ENCODE data around the gene SPATA7.

SPATA7 gene

DNA sequence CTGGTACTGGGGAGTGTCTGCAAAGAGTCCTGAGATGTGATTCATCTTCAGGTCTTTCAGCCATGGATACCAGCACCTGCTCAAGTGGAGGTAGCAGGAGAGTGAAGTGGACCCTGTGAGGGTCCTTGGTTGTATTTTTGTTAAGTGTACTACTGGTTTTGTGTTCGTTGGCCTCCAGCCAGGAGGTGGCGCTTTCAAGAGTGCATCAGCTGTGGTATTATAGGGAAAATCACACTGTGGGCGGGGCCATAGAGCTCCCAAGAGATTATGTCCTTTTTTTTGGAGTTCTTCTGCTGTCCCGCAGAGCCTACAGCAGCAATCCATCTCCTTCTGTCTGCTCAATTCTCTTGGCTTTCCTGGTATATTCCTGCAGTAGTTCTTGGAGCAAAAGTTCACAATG is 66.8 kb downstream of the SPATA7 start:
- DNase-seq (ENCODE audit: low spot score), result no peak
- in situ Hi-C loops (cut with MboI; ENCODE audit: low pct_unique_long_range_greater_than_20kb, low sequenced_read_pairs, unreplicated experiment), result no loop called here
- TF ChIP-seq, protein P1, sequence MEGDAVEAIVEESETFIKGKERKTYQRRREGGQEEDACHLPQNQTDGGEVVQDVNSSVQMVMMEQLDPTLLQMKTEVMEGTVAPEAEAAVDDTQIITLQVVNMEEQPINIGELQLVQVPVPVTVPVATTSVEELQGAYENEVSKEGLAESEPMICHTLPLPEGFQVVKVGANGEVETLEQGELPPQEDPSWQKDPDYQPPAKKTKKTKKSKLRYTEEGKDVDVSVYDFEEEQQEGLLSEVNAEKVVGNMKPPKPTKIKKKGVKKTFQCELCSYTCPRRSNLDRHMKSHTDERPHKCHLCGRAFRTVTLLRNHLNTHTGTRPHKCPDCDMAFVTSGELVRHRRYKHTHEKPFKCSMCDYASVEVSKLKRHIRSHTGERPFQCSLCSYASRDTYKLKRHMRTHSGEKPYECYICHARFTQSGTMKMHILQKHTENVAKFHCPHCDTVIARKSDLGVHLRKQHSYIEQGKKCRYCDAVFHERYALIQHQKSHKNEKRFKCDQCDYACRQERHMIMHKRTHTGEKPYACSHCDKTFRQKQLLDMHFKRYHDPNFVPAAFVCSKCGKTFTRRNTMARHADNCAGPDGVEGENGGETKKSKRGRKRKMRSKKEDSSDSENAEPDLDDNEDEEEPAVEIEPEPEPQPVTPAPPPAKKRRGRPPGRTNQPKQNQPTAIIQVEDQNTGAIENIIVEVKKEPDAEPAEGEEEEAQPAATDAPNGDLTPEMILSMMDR (IDR thresholded peaks at IDR 0.05; ENCODE audit: extremely low read depth, insufficient read depth, missing control alignments), result no peak

DNA sequence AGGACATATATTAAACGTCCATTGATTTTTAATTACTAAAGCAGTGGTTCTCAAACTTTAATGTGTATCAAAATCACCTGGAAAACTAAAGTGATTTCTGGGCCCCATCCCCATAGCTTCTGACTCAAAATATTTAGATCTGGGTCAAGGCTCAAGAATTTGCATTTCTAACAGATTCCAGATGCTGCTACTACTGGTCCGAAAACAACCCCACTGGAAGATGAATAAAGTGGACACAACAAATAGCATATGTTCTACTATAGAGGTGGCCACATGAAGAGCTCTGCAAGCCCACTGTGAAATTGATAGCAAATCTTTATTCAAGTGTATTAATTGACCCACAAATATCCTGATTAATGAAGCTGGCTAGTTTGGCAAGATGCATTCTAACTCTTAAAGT is 69.4 kb downstream of the SPATA7 start:
- in situ Hi-C loops (cut with MboI; ENCODE audit: low pct_unique_long_range_greater_than_20kb, low sequenced_read_pairs, unreplicated experiment), result no loop called here
- TF ChIP-seq, protein P1 (IDR thresholded peaks at IDR 0.05; ENCODE audit: extremely low read depth, insufficient read depth, missing control alignments), result no peak
- DNase-seq (ENCODE audit: low spot score), result no peak

DNA sequence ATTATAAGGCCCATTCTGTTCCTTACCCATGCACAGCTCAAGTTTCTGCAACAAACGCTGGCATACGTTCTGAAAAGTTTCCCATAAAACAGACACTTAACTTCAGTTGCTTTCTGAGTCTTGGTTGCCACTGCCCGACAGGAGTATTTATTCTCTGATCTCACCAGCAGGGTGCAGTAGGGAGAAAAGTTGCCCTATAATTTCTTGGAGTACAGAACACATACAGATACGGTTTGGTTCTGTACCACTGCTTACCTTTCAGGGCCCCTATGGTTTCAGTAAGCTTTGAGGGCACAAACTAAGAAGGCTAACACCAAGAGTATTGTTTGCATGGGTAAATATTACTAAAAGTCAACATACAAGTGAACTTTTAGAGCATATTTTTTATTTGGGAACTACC is 77.9 kb downstream of the SPATA7 start:
- DNase-seq (ENCODE audit: low spot score), result peak; percentile 54
- in situ Hi-C loops (cut with MboI; ENCODE audit: low pct_unique_long_range_greater_than_20kb, low sequenced_read_pairs, unreplicated experiment), result no loop called here
- TF ChIP-seq, protein P1 (IDR thresholded peaks at IDR 0.05; ENCODE audit: extremely low read depth, insufficient read depth, missing control alignments), result peak; percentile 54

DNA sequence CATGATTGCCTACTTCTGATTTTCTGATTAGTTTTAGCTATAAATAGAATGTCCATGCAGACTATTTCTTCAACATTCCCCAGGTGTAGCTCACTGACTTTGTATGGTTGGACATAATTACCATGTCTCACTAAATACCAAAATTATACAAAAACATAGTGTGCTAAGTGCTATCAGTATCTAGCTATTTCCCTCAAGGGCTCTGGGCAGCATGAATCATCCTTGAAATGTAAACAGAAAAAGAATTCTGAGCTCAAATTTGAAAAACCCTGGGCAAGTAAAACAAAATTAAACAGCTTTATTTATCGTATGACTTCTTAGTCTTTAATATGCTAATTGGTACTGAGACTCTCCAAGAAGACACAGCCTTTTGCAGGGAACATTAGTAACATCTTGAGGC is 82.9 kb downstream of the SPATA7 start:
- DNase-seq (ENCODE audit: low spot score), result no peak
- TF ChIP-seq, protein P1 (IDR thresholded peaks at IDR 0.05; ENCODE audit: extremely low read depth, insufficient read depth, missing control alignments), result no peak
- in situ Hi-C loops (cut with MboI; ENCODE audit: low pct_unique_long_range_greater_than_20kb, low sequenced_read_pairs, unreplicated experiment), result no loop called here

DNA sequence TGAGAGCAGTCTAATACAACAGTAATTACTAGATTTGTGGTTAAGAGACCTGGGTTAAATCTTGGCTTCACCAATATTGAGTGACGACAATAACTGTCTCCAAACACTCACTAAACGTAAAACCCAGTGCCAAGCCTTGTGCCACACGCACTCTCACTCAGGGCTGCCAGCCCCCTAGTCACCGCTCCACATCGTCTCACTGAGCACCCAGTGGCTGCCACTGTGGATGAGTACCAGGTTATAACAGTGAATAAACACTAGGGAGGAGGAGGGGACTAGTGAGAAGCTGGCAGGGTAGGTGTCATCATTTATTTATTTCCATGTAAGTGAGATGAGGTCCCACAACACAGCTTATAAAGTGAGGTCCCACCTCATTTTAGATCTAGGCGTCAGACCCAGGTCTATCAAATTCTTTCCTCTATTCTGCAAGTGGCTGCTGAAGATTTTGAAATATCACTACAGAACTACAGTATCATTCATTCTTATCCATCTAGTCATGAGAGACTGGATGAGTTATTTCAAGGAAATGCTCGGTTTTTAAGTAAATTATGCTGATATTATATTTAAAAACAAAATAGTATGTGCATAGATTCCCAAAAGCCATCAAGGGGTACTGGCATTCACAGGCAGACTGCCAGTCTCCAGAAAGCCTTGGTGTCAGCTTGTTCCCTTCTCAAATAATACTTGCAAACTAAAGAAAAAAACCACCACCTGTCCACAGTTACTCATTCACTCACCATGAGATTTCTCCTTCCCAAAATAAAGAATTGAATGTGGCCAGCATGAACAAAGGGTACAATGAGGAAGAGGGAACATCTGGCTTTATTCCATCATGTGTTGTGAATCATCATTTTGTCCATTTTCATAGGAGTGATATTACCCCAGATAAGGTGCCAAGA is 85.3 kb downstream of the SPATA7 start:
- no peak for DNase-seq (ENCODE audit: low spot score)
- in situ Hi-C loops (cut with MboI; ENCODE audit: low pct_unique_long_range_greater_than_20kb, low sequenced_read_pairs, unreplicated experiment), result no loop called here
- TF ChIP-seq, protein P1 (IDR thresholded peaks at IDR 0.05; ENCODE audit: extremely low read depth, insufficient read depth, missing control alignments), result no peak

DNA sequence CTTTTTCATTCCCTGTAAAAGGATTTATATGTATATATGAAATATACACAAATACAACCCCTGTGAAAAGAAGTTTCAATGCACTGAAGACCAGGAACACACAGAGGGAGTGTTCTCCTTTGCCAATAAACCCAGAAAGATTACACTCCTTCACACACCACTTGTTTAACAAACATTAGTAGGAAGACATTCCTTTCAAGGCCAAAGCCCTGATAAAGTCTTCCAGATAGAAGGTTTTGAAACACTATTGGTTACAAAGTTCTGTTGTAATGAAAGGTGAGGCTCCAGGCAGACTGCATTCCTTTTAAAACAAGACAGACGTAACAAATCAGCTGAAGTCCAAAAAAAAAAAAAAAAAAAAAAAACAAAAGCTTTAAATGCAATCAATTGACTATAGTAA is 88.3 kb downstream of the SPATA7 start:
- DNase-seq (ENCODE audit: low spot score), result no peak
- in situ Hi-C loops (cut with MboI; ENCODE audit: low pct_unique_long_range_greater_than_20kb, low sequenced_read_pairs, unreplicated experiment), result no loop called here
- TF ChIP-seq, protein P1 (IDR thresholded peaks at IDR 0.05; ENCODE audit: extremely low read depth, insufficient read depth, missing control alignments), result no peak

Measured in GM13977 (cell line).